ENCODE measurements around the gene USP25.

The USP25 gene

DNA sequence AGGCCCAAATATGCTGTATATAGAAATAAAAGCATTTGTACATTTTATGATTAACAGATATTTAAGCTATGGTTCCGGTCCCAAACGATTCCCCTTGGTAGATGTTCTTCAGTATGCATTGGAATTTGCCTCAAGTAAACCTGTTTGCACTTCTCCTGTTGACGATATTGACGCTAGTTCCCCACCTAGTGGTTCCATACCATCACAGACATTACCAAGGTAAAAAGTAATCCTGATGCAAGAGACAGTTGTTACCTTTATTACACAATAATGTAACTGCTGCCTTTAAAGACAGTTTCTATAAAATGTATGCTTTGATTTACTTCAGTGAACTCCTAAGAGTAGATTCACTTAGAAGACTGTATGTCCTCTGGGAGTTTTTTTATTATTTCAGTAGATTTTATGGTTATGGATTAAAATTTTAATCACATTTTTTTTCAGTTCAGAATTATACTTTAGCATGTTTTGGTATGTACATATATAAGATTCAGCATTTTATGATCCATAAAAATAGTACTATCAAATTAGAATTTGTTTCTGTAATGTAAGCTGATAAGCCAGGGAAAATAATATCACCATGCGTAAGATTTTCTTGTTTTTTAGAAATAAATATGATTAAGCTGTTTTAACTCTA, 96.5 kb downstream of the USP25 start:
- H3K4me3 ChIP-seq (ENCODE audit: low read depth, low read length): no peak overlapping the region
- TF ChIP-seq CTCF (IDR thresholded peaks at IDR 0.05; ENCODE audit: low read depth, low read length): peak; percentile 27; the same call in 1 of the 2 replicates

- H3K4me3 ChIP-seq (ENCODE audit: low read depth, low read length): no peak overlapping the region
- no peak for TF ChIP-seq CTCF (IDR thresholded peaks at IDR 0.05; ENCODE audit: low read depth, low read length)
Measured at GRCh38 chr21:15826908-15827601, 97.3 kb downstream of the USP25 start.

- no peak overlapping the region for H3K4me3 ChIP-seq (ENCODE audit: low read depth, low read length)
- no peak for TF ChIP-seq CTCF (IDR thresholded peaks at IDR 0.05; ENCODE audit: low read depth, low read length)
Measured at GRCh38 chr21:15831497-15831896, 101.7 kb downstream of the USP25 start.

DNA sequence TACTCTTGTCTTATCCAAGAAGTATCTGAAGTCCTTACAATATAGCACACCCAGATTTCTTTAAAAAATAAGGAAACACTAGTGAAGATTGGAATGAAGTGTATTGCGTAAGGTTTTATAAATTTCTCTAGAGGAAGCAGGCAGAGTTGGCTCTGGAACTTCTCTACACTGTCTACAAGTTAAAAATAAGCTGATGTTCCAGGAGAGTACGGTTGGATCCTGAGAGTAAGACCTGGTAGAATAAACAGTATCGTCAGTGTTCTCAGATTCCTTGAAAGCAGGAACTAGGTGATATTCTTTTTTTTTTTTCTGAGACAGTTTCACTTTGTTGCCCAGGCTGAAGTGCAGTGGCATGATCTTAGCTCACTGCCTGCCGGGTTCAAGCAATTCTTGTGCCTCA, 107.9 kb downstream of the USP25 start:
- no peak overlapping the region for H3K4me3 ChIP-seq (ENCODE audit: low read depth, low read length)
- TF ChIP-seq CTCF (IDR thresholded peaks at IDR 0.05; ENCODE audit: low read depth, low read length): no peak

- no peak overlapping the region for H3K4me3 ChIP-seq (ENCODE audit: low read depth, low read length)
- TF ChIP-seq CTCF (IDR thresholded peaks at IDR 0.05; ENCODE audit: low read depth, low read length): no peak
Measured at GRCh38 chr21:15839026-15839425, 109.2 kb downstream of the USP25 start.

GRCh38 chr21:15839601-15840000, 109.8 kb downstream of the USP25 start:
- no peak for TF ChIP-seq CTCF (IDR thresholded peaks at IDR 0.05; ENCODE audit: low read depth, low read length)
- no peak overlapping the region for H3K4me3 ChIP-seq (ENCODE audit: low read depth, low read length)

- no peak overlapping the region for H3K4me3 ChIP-seq (ENCODE audit: low read depth, low read length)
Measured at GRCh38 chr21:15840406-15840805, 110.6 kb downstream of the USP25 start.

More at GRCh38 chr21:15840406-15840805, 110.6 kb downstream of the USP25 start:
- no peak for TF ChIP-seq CTCF (IDR thresholded peaks at IDR 0.05; ENCODE audit: low read depth, low read length)

Data from WI38 (cell line).